Pons (tissue), 1 donor: ENCODE measurements around the gene TGM3.

Experiments
- DNase-seq: peaks from one replicate; pipeline ENCODE4 v3.0.0-alpha.2; 2016; ENCODE audit warnings: low spot score

Gene TGM3

GRCh38 chr20:2380601-2381000, 84.8 kb downstream of the TGM3 start, which contains the start of gene TGM6:
TSS of gene TGM6 (plus strand) at chr20:2380901. CDS start at chr20:2380969, 68 bp downstream.
- no peak for DNase-seq

- DNase-seq: no peak
Measured at GRCh38 chr20:2381303-2381702, 85.5 kb downstream of the TGM3 start.

- no peak for DNase-seq
Measured at GRCh38 chr20:2382833-2383232, 87.0 kb downstream of the TGM3 start.

- no peak for DNase-seq
Measured at GRCh38 chr20:2385026-2385425, 89.2 kb downstream of the TGM3 start.

GRCh38 chr20:2385496-2385895, 89.7 kb downstream of the TGM3 start:
- no peak for DNase-seq

GRCh38 chr20:2386516-2387179, 90.8 kb downstream of the TGM3 start:
- DNase-seq: no peak

- no peak for DNase-seq
Measured at GRCh38 chr20:2387180-2387577, 91.4 kb downstream of the TGM3 start.

GRCh38 chr20:2387580-2387979, 91.8 kb downstream of the TGM3 start:
- no peak for DNase-seq
